ENCODE results near the gene ZDHHC1. TPM values are rescaled to one million over a fixed set of nuclear protein-coding genes. Genes with fewer than 3 reads are reported as not detected.

Gene ZDHHC1
- total RNA-seq, 2 experiments from 2014 or later = 0.58 to 0.98 TPM

DNA sequence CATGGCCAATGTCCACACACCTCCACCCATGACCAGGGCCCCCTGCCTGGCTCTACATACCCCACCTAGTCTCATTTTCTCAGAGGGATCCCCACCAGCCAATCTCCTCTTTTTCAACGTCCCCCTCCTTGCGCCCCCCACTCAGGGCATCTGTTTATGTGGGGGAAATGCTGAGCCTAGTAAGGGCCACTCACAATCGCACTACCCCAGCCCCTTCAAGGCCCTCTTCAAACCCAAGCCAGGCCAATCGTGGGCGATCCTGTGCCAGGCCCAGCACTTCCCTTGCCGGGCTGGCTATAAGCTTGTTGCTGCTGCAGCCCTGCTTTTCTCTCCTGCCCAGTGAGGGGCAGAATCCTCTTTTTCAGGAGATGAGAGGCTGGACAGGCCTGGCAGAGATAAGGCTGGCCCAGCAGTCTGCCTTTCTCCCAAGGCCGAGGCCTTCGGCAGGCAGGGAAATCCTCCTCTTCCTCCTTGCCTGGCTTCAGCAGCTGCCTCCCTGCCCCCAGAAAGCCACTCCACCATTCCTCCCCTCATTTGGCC, 30.8 kb upstream of the ZDHHC1 start:
- ATAC-seq (no peak), DNase-seq (no peak)
- Mint-ChIP-seq H3K9me3 (ENCODE audit: low read depth) (no peaks in the 10 kb centered on the region), H3K4me3 (no peak overlapping the region), H3K4me1 (no peaks in the 10 kb centered on the region), H3K27ac (no peak overlapping the region), H3K36me3 (ENCODE audit: low read depth) (peaks cover 2% of the 10 kb centered on the region), H3K27me3 (no peaks in the 10 kb centered on the region)
- POLR2A ChIA-PET = no interaction called here
- intact Hi-C loops (cut with DNase I, micrococcal nuclease) = loop anchor here (1.0 kb wide), 1 partner anchor 19 kb away; no protein-coding TSS in a partner anchor
- CTCF ChIA-PET = interaction anchor here (1.0 to 2.9 kb wide), 11 partner anchors 9 to 270 kb away, joined by 3 to 25 read pairs (median 5); no protein-coding TSS in a partner anchor

DNA sequence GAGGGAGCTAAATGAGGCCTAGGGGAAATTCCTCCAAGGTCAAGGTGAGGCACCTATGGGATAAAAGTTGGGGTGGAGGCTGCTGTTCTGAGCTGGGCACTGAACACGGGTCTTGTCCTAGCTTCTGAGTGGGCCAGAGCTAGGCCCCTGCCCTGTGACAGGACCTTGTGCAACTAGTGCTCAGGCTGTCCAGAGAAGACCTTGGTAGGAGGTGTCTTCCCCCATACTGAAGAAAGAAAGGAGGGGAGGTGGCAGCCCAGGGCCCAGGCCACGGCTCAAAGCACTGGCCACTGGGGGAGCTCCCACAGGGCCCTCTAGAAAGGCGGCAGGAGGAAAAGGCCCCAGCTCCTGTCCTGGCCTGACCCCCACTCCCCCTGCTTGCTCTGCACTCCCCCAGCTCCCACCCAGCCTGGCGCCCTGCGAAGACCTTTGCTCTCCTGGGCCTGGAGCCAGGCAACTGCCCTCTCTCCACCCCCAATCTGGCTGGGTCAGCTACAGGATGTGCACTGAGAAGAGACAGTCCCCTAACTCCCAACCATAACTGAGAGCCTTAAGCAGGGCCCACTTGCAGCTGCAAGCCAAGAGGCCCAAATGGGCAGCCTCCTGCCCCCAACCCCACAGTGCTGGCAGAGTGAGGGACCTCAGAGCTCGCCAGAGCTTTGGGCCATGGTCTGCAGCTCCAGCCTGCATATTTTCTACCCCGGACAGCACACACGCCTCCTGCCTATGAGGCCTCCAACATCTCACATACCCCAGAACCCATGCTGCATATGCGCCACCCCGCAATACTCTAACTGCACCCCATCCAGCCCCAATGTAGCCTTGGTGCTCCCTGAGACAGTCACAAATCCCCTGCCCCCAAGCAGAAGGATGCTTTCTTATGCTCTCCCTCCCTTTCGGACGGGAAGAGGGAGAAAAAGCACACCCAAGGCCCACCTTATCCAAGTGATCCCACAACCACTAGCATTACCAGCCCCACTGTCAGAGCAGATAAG, 29.9 kb upstream of the ZDHHC1 start:
- peaks cover under 1% of the 10 kb centered on the region for H3K36me3 Mint-ChIP-seq (ENCODE audit: low read depth)
- ATAC-seq (no peak), DNase-seq (no peak)
- no peaks in the 10 kb centered on the region for H3K27me3 Mint-ChIP-seq
- no peak overlapping the region for H3K4me3 Mint-ChIP-seq
- POLR2A ChIA-PET = no interaction called here
- no peaks in the 10 kb centered on the region for H3K4me1 Mint-ChIP-seq
- no peak overlapping the region for H3K27ac Mint-ChIP-seq
- intact Hi-C loops (cut with DNase I, micrococcal nuclease) = no loop called here
- CTCF ChIA-PET = interaction anchor here (0.5 to 2.9 kb wide), 15 partner anchors 10 to 485 kb away, joined by 3 to 25 read pairs (median 4); partner anchors contain the start of gene CES3
- no peaks in the 10 kb centered on the region for H3K9me3 Mint-ChIP-seq (ENCODE audit: low read depth)

DNA sequence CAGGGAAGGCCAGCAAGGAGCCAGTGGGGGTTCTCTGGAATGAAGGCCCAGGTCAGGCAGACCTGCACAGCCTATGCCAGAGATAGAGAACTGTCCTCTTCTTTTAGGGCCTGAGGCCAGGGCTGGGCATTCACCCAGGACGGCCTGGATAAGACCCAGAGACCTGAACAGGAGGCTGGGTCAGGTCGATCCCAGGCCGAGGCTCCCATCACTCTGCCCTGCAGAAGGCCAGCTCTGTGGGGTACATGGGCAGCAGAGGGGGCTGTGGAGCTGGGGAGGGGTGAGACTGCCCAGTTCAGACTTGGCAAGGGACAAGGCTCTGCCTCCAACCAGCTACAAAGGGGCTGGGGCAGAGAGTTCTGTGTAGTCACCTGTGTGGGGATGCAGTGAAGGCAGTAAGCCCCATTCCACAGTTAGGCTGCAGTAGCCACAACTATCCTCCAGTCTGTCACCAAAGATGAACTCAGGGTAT, 29.2 kb upstream of the ZDHHC1 start:
- ATAC-seq (no peak), DNase-seq (no peak)
- H3K27me3 Mint-ChIP-seq = no peaks in the 10 kb centered on the region
- ChIA-PET POLR2A (no interaction called here), CTCF (interaction anchor here (0.6 to 2.9 kb wide), 10 partner anchors 10 to 1645 kb away, joined by 3 to 25 read pairs (median 4); no protein-coding TSS in a partner anchor)
- no peak overlapping the region for H3K4me3 Mint-ChIP-seq
- no peaks in the 10 kb centered on the region for H3K36me3 Mint-ChIP-seq (ENCODE audit: low read depth)
- no peaks in the 10 kb centered on the region for H3K4me1 Mint-ChIP-seq
- H3K27ac Mint-ChIP-seq = no peak overlapping the region
- H3K9me3 Mint-ChIP-seq (ENCODE audit: low read depth) = no peaks in the 10 kb centered on the region
- intact Hi-C loops (cut with DNase I, micrococcal nuclease) = no loop called here

DNA sequence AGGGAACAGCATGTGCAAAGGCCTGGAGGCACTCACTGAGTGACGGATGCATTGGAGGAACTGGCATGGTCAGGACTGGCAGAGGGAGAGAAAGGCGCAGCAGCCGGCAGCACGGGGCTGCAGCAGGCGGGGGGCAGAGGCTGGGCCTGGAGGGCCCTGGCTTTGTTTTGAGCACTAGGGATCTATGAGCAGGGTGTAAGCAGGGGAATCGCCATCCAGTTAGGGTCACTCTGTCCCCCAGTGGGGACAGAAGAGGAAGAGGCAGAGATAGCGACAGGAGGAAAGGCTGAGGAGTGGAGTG, 28.8 kb upstream of the ZDHHC1 start:
- H3K36me3 Mint-ChIP-seq (ENCODE audit: low read depth) = no peaks in the 10 kb centered on the region
- H3K4me3 Mint-ChIP-seq = no peak overlapping the region
- intact Hi-C loops (cut with DNase I, micrococcal nuclease) = no loop called here
- H3K27ac Mint-ChIP-seq = no peak overlapping the region
- H3K27me3 Mint-ChIP-seq = no peaks in the 10 kb centered on the region
- CTCF ChIA-PET = interaction anchor here (0.6 to 1.7 kb wide), 7 partner anchors 9 to 1646 kb away, joined by 3 to 6 read pairs (median 3); no protein-coding TSS in a partner anchor
- ATAC-seq (no peak), DNase-seq (no peak)
- no peaks in the 10 kb centered on the region for H3K9me3 Mint-ChIP-seq (ENCODE audit: low read depth)
- POLR2A ChIA-PET = no interaction called here
- H3K4me1 Mint-ChIP-seq = no peaks in the 10 kb centered on the region

DNA sequence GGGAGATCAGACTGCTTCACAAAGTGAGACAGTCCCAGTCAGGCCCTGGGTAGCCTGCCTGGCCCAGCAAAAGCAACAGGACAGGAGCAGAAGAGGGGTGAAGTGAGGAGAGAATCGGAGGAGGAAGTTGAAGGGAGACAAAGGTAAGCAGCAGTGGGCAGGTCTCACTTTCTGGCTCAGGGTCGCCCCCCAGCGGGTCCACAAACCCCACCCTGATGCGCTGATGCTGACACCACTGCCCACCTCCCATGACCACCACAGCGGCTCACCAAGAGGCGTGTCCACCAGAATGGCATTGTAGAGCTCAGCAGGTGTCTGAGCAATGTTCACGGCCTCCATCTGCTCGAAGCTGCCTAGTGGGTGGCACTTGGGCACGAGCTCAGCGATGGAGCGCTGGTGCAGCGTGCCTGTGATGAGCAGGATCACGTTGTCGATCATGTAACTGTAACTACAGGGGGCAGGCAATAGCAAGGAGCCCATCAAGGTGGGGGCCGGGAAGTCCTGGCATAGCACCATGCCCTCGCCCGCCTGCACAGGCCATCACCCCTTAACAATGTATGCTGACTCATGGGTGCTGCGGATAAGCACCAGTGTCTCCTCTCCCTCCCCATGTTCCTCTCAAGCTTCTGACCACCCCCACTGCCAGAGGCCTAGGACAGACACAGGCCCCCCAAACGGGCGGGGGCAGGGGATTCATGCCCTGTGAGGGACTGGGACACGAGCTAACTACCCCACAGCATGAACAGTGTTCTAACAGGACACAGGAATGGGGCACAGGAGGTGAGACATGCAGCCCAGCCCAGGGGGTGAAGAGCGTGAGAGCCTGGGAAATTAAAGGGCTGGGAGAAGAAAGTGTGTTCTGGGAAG, 28.2 kb upstream of the ZDHHC1 start:
- H3K36me3 Mint-ChIP-seq (ENCODE audit: low read depth) = no peaks in the 10 kb centered on the region
- H3K27ac Mint-ChIP-seq = no peak overlapping the region
- intact Hi-C loops (cut with DNase I, micrococcal nuclease) = no loop called here

DNA sequence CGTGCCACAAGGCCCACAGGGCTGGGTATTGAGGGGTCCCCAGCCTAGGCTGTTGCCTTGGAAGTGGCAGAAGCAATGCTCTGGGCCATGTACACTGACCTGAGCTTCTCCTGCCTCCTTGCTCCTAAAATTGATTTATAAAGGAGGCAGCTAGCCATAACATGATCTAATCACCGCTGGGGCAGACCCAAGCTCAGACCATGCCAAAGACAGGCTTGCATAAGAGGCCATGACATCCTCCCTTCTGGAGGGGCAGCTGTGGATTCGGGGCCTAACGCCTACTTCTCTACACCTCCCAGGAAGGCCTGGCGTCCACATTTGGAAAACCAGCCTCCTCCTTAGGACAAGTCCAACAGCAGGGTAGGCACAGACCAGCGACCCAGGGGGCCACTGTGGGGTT, 27.0 kb upstream of the ZDHHC1 start:
- CTCF ChIA-PET = interaction anchor here (0.5 to 1.5 kb wide), 4 partner anchors 15 to 288 kb away, joined by 3 to 8 read pairs (median 4); no protein-coding TSS in a partner anchor

More for the DNA sequence above, 28.2 kb upstream of the ZDHHC1 start:
- H3K27me3 Mint-ChIP-seq = no peaks in the 10 kb centered on the region
- ATAC-seq (no peak), DNase-seq (no peak)
- H3K4me1 Mint-ChIP-seq = no peaks in the 10 kb centered on the region
- ChIA-PET POLR2A (no interaction called here), CTCF (interaction anchor here (0.6 to 1.5 kb wide), 8 partner anchors 9 to 1646 kb away, joined by 3 to 6 read pairs (median 3); no protein-coding TSS in a partner anchor)
- no peaks in the 10 kb centered on the region for H3K9me3 Mint-ChIP-seq (ENCODE audit: low read depth)
- H3K4me3 Mint-ChIP-seq = no peak overlapping the region

DNA sequence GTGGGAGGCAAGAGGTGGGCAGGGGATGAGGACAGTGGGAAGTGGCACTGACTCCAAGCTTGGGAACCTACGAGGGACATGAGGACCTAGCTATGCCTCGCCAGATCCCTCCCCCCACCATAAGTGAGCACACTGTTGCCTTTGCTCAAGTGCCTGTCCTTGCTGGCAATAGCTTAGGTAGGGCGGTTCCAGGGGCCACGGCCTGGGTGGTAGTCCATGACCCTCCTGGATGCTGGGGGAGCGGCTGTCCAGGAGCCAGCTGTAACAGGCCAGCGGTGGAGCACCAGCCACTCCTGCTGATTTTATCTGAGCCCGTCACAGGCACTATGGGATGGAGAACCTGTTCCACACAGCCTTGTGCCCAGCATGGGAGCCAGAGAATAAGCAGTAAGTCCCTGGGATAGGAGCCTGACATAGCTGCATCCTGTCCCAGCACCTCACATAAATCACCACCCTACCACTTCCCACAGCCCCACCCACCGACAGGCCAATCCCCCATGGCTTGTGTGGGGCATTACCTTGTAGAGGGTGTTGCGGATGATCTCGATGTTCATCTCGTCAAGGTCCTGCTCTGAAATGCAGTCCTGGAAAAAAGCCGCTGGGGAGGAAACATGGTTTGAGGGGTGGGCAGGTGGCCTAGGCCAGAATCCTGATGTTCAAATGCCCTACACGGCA, 26.4 kb upstream of the ZDHHC1 start:
- Mint-ChIP-seq H3K9me3 (ENCODE audit: low read depth) (no peaks in the 10 kb centered on the region), H3K4me1 (peaks cover 2% of the 10 kb centered on the region), H3K27ac (no peak overlapping the region), H3K4me3 (no peak overlapping the region), H3K36me3 (ENCODE audit: low read depth) (no peaks in the 10 kb centered on the region), H3K27me3 (no peaks in the 10 kb centered on the region)
- DNase-seq (no peak), ATAC-seq (no peak)
- intact Hi-C loops (cut with DNase I, micrococcal nuclease) = no loop called here
- CTCF ChIA-PET = interaction anchor here (0.8 to 1.5 kb wide), 3 partner anchors 15 to 29 kb away, joined by 3 to 8 read pairs (median 6); no protein-coding TSS in a partner anchor
- POLR2A ChIA-PET = no interaction called here

More for the DNA sequence above, 27.0 kb upstream of the ZDHHC1 start:
- Mint-ChIP-seq H3K4me3 (no peak overlapping the region), H3K27ac (no peak overlapping the region), H3K27me3 (no peaks in the 10 kb centered on the region), H3K36me3 (ENCODE audit: low read depth) (no peaks in the 10 kb centered on the region), H3K4me1 (no peaks in the 10 kb centered on the region), H3K9me3 (ENCODE audit: low read depth) (no peaks in the 10 kb centered on the region)
- intact Hi-C loops (cut with DNase I, micrococcal nuclease) = no loop called here
- DNase-seq (no peak), ATAC-seq (no peak)
- POLR2A ChIA-PET = no interaction called here

DNA sequence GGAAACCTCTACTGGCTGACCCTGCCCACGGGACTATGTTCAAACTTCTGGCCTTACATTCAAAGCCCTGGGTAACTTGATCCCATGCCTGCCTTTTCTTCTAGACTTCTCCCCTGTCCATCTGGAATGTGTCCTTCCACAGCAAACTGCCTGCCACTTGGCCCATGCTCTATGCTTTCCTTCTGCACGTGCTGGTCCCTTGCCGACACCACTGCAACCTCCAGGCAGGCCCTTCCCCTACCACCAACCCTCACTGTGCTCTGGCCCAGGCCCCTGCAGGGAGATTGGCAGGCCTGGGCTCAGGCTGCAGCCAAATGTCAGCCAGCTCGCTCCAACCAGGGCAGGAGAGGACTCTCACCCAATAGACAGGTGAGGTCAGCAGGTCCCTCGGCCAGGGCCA, 25.6 kb upstream of the ZDHHC1 start:
- intact Hi-C loops (cut with DNase I, micrococcal nuclease) = no loop called here
- Mint-ChIP-seq H3K9me3 (ENCODE audit: low read depth) (no peaks in the 10 kb centered on the region), H3K27me3 (no peaks in the 10 kb centered on the region), H3K4me1 (peaks cover 3% of the 10 kb centered on the region), H3K36me3 (ENCODE audit: low read depth) (no peaks in the 10 kb centered on the region), H3K4me3 (no peak overlapping the region), H3K27ac (no peak overlapping the region)
- ChIA-PET CTCF (interaction anchor here (1.0 to 1.5 kb wide), 3 partner anchors 8 to 15 kb away, joined by 3 to 4 read pairs (median 3); no protein-coding TSS in a partner anchor), POLR2A (no interaction called here)
- no peak for DNase-seq
- ATAC-seq = no peak

DNA sequence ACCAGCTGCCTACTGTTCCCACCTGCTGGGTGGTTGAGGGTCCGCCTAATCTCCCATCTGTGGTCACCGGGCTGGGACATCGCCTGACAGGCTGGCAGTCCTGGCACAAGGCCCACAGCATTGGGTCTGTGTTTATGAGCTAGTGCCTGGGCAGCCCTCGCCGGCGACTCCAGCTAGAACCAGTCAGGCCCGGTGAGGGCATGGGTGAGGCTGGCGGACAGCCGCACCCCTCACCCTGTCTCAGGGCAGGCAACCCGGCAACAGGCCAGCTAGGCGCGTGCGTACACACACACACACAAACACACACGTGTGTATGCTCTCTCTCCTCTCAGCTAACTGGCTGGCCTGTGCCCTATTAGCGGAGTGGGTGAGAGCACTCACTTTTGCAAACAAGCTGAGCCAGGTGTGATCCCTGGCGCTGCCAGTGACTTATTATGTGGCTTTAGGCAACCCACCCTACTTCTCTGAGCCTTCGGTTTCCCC, 25.0 kb upstream of the ZDHHC1 start:
- ChIA-PET POLR2A (no interaction called here), CTCF (interaction anchor here (1.0 to 1.5 kb wide), 3 partner anchors 9 to 14 kb away, joined by 3 to 4 read pairs (median 3); no protein-coding TSS in a partner anchor)
- intact Hi-C loops (cut with DNase I, micrococcal nuclease) = no loop called here

DNA sequence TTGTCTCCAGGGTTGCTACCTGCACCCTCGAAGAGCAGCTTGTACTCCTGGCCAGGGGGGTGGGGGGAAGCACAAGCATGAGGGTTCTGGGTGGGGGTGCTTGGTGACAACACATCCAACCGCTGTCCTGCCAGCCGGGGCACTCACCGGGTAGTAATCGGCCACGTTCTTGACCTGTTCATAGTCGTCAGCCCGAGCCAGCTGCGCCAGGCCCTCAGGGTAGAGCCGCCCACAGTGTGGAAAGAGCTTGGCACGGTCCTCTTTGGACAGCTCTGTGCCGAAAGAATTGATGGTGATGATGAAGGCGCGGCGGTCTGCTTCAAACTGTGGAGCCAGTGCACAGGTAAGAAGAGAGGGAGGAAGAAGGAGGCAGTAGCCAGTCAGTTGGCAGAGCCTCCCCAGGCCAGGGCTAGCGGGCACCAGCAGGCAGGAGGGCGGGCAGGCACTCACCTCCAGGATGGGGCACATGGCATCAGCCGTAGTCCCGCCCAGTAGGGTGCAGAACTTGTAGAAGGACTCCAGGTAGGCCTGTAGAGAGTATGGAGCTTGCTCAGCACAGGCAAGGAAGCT, 22.6 kb upstream of the ZDHHC1 start:
- ChIA-PET CTCF (interaction anchor here (0.5 to 0.7 kb wide), 3 partner anchors 9 to 253 kb away, joined by 3 to 4 read pairs (median 3); no protein-coding TSS in a partner anchor), POLR2A (no interaction called here)
- ATAC-seq (no peak), DNase-seq (no peak)
- Mint-ChIP-seq H3K27me3 (no peaks in the 10 kb centered on the region), H3K27ac (no peak overlapping the region), H3K4me1 (peaks cover 3% of the 10 kb centered on the region), H3K4me3 (no peak overlapping the region), H3K9me3 (ENCODE audit: low read depth) (no peaks in the 10 kb centered on the region), H3K36me3 (ENCODE audit: low read depth) (no peaks in the 10 kb centered on the region)
- intact Hi-C loops (cut with DNase I, micrococcal nuclease) = no loop called here

More for the DNA sequence above, 25.0 kb upstream of the ZDHHC1 start:
- Mint-ChIP-seq H3K27ac (no peak overlapping the region), H3K36me3 (ENCODE audit: low read depth) (no peaks in the 10 kb centered on the region), H3K4me1 (peaks cover 3% of the 10 kb centered on the region), H3K27me3 (no peaks in the 10 kb centered on the region), H3K4me3 (no peak overlapping the region), H3K9me3 (ENCODE audit: low read depth) (no peaks in the 10 kb centered on the region)
- ATAC-seq (no peak), DNase-seq (no peak)

Measured in activated CD4-positive, alpha-beta T cell treated with anti-CD3 and anti-CD28 coated beads for 36 hours (primary cell).